Measurements from ENCODE around the gene NRIP1.

- TF ChIP-seq CTCF (IDR thresholded peaks at IDR 0.05; ENCODE audit: poor library complexity, severe bottlenecking) (no peak), POLR2AphosphoS5 (IDR thresholded peaks at IDR 0.05) (no peak), RAD21 (conservative IDR thresholded peaks at IDR 0.05) (no peak), SMC3 (conservative IDR thresholded peaks at IDR 0.05; ENCODE audit: poor library complexity) (no peak), EZH2 (IDR thresholded peaks at IDR 0.05; ENCODE audit: borderline replicate concordance, insufficient read depth, low read length, poor library complexity, severe bottlenecking) (no peak), EP300 (conservative IDR thresholded peaks at IDR 0.05; ENCODE audit: poor library complexity, severe bottlenecking) (no peak)
Observed at GRCh38 chr21:15026370-15026769, 38.4 kb downstream of the NRIP1 start.

All from neural cell (in vitro differentiated cells).